Mesothelial cell of epicardium (in vitro differentiated cells): ENCODE data around the gene MAGEA9. TPM values are rescaled to one million over a fixed set of nuclear protein-coding genes. Genes with fewer than 3 reads are reported as not detected.

Experiments used
- DNase-seq, 2 experiments: peaks; one replicate each; pipeline ENCODE4 v3.0.0; 2021; ENCODE audit warnings: low spot score in 2 of 2; ENCODE audit not compliant: unreplicated experiment in 2 of 2
- H3K27ac Mint-ChIP-seq: 2 replicates; pipeline ENCODE4 v1.8.0; 2021; ENCODE audit warnings: mixed read lengths
- H3K27me3 Mint-ChIP-seq: 2 replicates; pipeline ENCODE4 v1.8.0; 2021; ENCODE audit warnings: low read depth, mixed read lengths
- H3K36me3 Mint-ChIP-seq: 2 replicates; pipeline ENCODE4 v1.8.0; 2021; ENCODE audit warnings: mixed read lengths
- H3K4me1 Mint-ChIP-seq: 2 replicates; pipeline ENCODE4 v1.8.0; 2021; ENCODE audit warnings: mixed read lengths
- H3K4me3 Mint-ChIP-seq: 2 replicates; pipeline ENCODE4 v1.8.0; 2021; ENCODE audit warnings: mild to moderate bottlenecking, moderate library complexity, mixed read lengths
- H3K9me3 Mint-ChIP-seq: 2 replicates; pipeline ENCODE4 v1.8.0; 2021; ENCODE audit warnings: mixed read lengths
- total RNA-seq: library from RNA; stranded (reverse); gene quantifications from 3 replicates; pipeline ENCODE4 v1.2.1, GENCODE V29; 2021
- TF ChIP-seq, protein P1 (sequence below): fragments of 200-600 bp; sonication (generic); IDR thresholded peaks from one replicate; pipeline ENCODE4 v1.5.0; 2021; ENCODE audit warnings: antibody characterized with exemption; ENCODE audit not compliant: unreplicated experiment

MAGEA9 gene
- total RNA-seq, 1 donor from 2014 or later: not detected

GRCh38 chrX:149799095-149799714 is 17.5 kb downstream of the MAGEA9 start:
- H3K27ac Mint-ChIP-seq: no peak overlapping the region
- TF ChIP-seq, protein P1, sequence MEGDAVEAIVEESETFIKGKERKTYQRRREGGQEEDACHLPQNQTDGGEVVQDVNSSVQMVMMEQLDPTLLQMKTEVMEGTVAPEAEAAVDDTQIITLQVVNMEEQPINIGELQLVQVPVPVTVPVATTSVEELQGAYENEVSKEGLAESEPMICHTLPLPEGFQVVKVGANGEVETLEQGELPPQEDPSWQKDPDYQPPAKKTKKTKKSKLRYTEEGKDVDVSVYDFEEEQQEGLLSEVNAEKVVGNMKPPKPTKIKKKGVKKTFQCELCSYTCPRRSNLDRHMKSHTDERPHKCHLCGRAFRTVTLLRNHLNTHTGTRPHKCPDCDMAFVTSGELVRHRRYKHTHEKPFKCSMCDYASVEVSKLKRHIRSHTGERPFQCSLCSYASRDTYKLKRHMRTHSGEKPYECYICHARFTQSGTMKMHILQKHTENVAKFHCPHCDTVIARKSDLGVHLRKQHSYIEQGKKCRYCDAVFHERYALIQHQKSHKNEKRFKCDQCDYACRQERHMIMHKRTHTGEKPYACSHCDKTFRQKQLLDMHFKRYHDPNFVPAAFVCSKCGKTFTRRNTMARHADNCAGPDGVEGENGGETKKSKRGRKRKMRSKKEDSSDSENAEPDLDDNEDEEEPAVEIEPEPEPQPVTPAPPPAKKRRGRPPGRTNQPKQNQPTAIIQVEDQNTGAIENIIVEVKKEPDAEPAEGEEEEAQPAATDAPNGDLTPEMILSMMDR: no peak
- peaks cover 2% of the 10 kb centered on the region for H3K27me3 Mint-ChIP-seq
- H3K36me3 Mint-ChIP-seq: no peaks in the 10 kb centered on the region
- H3K4me3 Mint-ChIP-seq: no peak overlapping the region
- no peak for DNase-seq
- H3K4me1 Mint-ChIP-seq: no peaks in the 10 kb centered on the region
- peaks cover 38% of the 10 kb centered on the region for H3K9me3 Mint-ChIP-seq

DNA sequence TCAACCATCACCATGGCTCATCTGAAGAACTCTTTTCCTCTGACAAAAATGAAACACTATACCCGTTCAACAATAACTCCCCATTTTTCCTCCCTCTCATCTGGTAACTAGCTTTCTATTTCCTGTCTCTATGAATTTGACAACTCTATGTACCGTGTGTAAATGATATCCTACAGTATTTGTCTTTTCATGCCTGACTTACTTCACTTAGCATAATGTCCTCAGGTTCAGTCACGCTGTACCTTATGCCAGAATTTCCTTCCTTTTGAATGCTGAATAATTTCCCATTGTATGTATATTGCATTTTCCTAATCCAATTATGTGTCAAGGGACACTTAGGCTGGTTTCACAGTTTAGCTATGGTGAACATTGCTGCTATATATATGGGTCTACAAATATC is 18.2 kb downstream of the MAGEA9 start:
- TF ChIP-seq, protein P1: no peak
- peaks cover 38% of the 10 kb centered on the region for H3K9me3 Mint-ChIP-seq
- no peak overlapping the region for H3K27ac Mint-ChIP-seq
- peaks cover 2% of the 10 kb centered on the region for H3K27me3 Mint-ChIP-seq
- H3K4me3 Mint-ChIP-seq: no peak overlapping the region
- H3K4me1 Mint-ChIP-seq: no peaks in the 10 kb centered on the region
- DNase-seq: no peak
- no peaks in the 10 kb centered on the region for H3K36me3 Mint-ChIP-seq

DNA sequence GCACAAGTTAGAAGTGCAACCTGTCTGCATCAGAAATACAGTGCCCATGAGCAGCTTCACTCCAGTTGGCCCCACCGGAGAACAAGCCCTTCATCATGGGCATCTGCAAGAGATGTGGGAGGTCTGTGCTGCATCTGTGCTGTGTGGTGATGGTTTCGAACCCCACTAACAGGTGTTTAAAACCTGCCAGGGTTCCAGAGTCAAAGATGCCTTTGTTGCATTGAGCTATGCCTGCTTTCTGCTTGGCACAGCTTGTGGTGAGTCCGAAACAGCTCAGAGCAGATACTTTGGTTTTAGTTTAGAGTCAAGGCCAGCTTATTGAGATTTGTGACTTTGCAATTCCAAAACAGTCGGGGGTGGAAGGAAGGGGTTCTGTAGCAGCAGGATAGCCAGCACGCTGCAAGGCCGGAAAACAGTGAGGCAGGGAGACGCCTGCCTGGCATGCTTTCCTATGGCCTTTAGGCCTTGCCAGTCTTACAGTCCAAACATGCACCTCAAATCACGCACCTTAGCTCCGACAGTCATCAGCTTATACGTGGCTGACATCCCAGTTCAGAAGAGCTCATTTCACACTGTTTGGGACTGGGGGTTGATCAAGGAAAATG is 21.8 kb downstream of the MAGEA9 start:
- Mint-ChIP-seq H3K4me1 (no peaks in the 10 kb centered on the region), H3K9me3 (peaks cover 24% of the 10 kb centered on the region), H3K36me3 (no peaks in the 10 kb centered on the region), H3K27me3 (no peaks in the 10 kb centered on the region), H3K27ac (no peak overlapping the region), H3K4me3 (no peak overlapping the region)
- DNase-seq: no peak
- TF ChIP-seq, protein P1: no peak

GRCh38 chrX:149804102-149804501 is 22.4 kb downstream of the MAGEA9 start:
- H3K36me3 Mint-ChIP-seq: no peaks in the 10 kb centered on the region
- H3K27ac Mint-ChIP-seq: no peak overlapping the region
- no peaks in the 10 kb centered on the region for H3K4me1 Mint-ChIP-seq
- DNase-seq: no peak
- no peaks in the 10 kb centered on the region for H3K27me3 Mint-ChIP-seq
- H3K4me3 Mint-ChIP-seq: no peak overlapping the region
- peaks cover 27% of the 10 kb centered on the region for H3K9me3 Mint-ChIP-seq
- TF ChIP-seq, protein P1: no peak

DNA sequence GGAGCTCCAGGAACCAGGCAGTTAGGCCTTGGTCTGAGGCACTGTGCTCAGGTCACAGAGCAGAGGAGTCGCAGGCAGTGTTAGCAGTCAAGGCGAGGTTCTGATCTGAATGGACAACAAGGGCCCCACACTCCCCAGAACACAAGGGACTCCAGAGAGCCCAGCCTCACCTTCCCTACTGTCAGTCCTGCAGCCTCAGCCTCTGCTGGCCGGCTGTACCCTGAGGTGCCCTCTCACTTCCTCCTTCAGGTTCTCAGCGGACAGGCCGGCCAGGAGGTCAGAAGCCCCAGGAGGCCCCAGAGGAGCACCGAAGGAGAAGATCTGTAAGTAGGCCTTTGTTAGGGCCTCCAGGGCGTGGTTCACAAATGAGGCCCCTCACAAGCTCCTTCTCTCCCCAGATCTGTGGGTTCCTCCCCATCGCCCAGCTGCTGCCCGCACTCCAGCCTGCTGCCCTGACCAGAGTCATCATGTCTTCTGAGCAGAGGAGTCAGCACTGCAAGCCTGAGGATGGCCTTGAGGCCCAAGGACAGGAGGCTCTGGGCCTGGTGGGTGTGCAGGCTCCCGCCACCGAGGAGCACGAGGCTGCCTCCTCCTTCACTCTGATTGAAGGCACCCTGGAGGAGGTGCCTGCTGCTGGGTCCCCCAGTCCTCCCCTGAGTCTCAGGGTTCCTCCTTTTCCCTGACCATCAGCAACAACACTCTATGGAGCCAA is 26.2 kb downstream of the MAGEA9 start:
- no peak for DNase-seq
- Mint-ChIP-seq H3K4me3 (no peak overlapping the region), H3K27me3 (no peaks in the 10 kb centered on the region), H3K36me3 (no peaks in the 10 kb centered on the region), H3K4me1 (no peaks in the 10 kb centered on the region), H3K27ac (no peak overlapping the region), H3K9me3 (peaks cover 27% of the 10 kb centered on the region)
- TF ChIP-seq, protein P1: no peak
